Thymus (tissue), 11 donors: ENCODE data around the gene CBX8. TPM values are rescaled to one million over a fixed set of nuclear protein-coding genes. Genes with fewer than 3 reads are reported as not detected.

Experiments
- DNase-seq, 9 donors: peaks; one replicate each; pipeline ENCODE4 v3.0.0-alpha.2; 2013; ENCODE audit warnings: low spot score in 9 of 9, low read depth in 6 of 9, missing footprints in 1 of 9
- H3K27ac ChIP-seq, 2 donors: one replicate each; pipeline ENCODE4 v1.5.1; 2013; ENCODE audit warnings: control low read depth in 1 of 2, low read depth in 1 of 2, low read length in 1 of 2, mild to moderate bottlenecking in 1 of 2, moderate library complexity in 1 of 2
- H3K27me3 ChIP-seq, 2 donors: one replicate each; pipeline ENCODE4 v1.5.1; 2013; ENCODE audit warnings: low read length in 1 of 2; ENCODE audit not compliant: control insufficient read depth in 2 of 2, insufficient read depth in 1 of 2
- H3K36me3 ChIP-seq, 2 donors: one replicate each; pipeline ENCODE4 v1.5.1; 2013; ENCODE audit warnings: low read length in 1 of 2, mild to moderate bottlenecking in 1 of 2, moderate library complexity in 1 of 2; ENCODE audit not compliant: control insufficient read depth in 2 of 2, insufficient read depth in 2 of 2
- H3K4me1 ChIP-seq, 2 donors: one replicate each; pipeline ENCODE4 v1.5.1; 2013; ENCODE audit warnings: low read length in 2 of 2; ENCODE audit not compliant: control insufficient read depth in 2 of 2, insufficient read depth in 2 of 2
- H3K4me3 ChIP-seq, 2 donors: one replicate each; pipeline ENCODE4 v1.5.1; 2013; ENCODE audit warnings: low read length in 2 of 2, control low read depth in 1 of 2, mild to moderate bottlenecking in 1 of 2
- H3K9me3 ChIP-seq, 2 donors: one replicate each; pipeline ENCODE4 v1.5.1; 2013; ENCODE audit warnings: low read length in 1 of 2, mild to moderate bottlenecking in 1 of 2; ENCODE audit not compliant: control insufficient read depth in 2 of 2, insufficient read depth in 1 of 2
- WGBS: extraction: QIAGEN DNeasy Blood & Tissue Kit; methylation state at CpG from one replicate; pipeline ENCODE4 v1.1.7; 2013; 5-methylcytosine and 5-hydroxymethylcytosine counted together
- polyA plus RNA-seq: library from polyadenylated mRNA; stranded (reverse); fragments of 200-250 nt; gene quantifications from one replicate; pipeline ENCODE4 v1.2.3, GENCODE V29; 2013
- total RNA-seq: library from RNA; stranded (reverse); fragments of 120-200 nt; gene quantifications from one replicate; pipeline ENCODE4 v1.2.4, GENCODE V29; 2013
- donor health status: healthy.

CBX8 gene
- total and polyA plus RNA-seq, 2 donors = 7.4 to 12.8 TPM

DNA sequence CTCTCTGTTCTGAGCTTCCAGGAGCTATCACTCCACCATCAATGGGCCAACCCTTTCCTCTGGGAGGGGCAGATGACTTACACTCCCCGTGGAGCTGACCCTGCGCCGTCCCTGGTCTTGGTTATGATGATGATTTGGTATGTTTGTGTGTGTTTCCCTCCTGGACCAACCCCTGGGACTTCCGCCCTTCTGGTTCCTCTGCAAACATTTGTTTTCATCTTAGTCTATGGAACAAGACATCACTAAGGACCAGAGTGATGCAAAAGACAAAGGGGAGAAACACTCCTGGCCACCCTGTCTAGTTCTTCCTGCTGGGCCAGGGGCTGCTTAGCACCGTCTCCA, 28.7 kb upstream of the CBX8 start:
- no peak for DNase-seq
- peaks cover 0 to 17% of the 10 kb centered on the region in 2 donors for H3K27me3 ChIP-seq
- H3K4me1 ChIP-seq = peaks cover 0 to 33% of the 10 kb centered on the region in 2 donors
- H3K4me3 ChIP-seq = no peak overlapping the region
- no peaks in the 10 kb centered on the region for H3K9me3 ChIP-seq
- 98% methylated on average over 5 of the region's 5 CpGs for WGBS
- no peak overlapping the region for H3K27ac ChIP-seq
- no peaks in the 10 kb centered on the region for H3K36me3 ChIP-seq

DNA sequence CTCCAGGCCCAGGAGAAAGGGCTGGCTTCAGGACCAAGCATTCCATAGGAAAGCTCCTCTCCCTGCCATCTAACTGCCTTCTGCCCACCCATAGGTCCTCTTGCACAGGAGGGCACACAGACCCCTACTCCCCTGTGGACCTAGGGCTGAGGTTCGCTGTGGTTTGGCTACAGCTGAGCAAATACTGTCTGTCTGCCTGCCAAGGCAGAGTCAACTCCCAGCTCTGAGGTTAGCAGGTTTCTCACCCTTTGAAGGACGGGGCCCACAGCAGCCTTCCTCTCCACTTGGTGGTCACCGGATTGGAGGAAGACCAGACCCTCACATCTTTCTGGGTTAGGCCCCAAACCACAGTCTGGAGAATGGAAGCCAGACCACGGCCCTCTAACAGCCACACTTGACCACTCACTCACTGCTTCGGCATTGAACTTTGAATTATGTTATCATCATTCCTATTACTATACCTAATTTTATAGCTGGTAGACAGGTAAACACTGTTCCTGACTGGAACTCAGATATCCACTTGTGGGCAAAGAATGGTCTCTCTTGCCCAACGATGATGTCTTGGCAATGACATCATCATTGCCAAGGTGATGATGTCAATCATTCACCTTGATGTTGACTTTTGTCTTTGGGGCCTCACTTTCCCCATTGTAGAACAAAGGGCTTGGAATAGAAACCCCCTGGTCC, 28.2 kb upstream of the CBX8 start:
- peaks cover 0 to 30% of the 10 kb centered on the region in 2 donors for H3K4me1 ChIP-seq
- H3K9me3 ChIP-seq = no peaks in the 10 kb centered on the region
- H3K27ac ChIP-seq = no peak overlapping the region
- peaks cover 0 to 22% of the 10 kb centered on the region in 2 donors for H3K27me3 ChIP-seq
- no peak for DNase-seq
- 59% methylated on average over 6 of the region's 6 CpGs for WGBS
- H3K4me3 ChIP-seq = no peak overlapping the region
- no peaks in the 10 kb centered on the region for H3K36me3 ChIP-seq

DNA sequence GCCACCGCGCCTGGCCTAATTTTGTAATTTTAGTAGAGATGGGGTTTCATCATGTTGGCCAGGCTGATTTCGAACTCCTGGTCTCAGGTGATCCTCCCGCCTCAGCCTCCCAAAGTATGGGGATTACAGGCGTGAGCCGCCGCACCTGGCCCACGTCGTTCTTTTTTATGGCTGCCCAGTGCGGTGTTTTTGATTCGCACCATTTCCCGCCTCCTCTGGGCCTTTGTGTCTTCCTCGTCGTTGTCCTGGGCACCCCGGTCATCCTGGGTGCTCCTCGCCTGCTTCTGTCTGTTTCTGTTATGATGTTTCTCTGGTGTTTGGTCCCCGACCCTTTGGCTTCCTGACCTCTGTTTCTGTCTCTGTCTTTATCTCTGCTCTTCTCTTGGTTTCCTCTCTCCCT, 27.4 kb upstream of the CBX8 start:
- H3K27me3 ChIP-seq = peaks cover 0 to 30% of the 10 kb centered on the region in 2 donors
- no peaks in the 10 kb centered on the region for H3K36me3 ChIP-seq
- H3K9me3 ChIP-seq = no peaks in the 10 kb centered on the region
- no peak for DNase-seq
- no peak overlapping the region for H3K27ac ChIP-seq
- H3K4me1 ChIP-seq = peaks cover 0 to 28% of the 10 kb centered on the region in 2 donors
- no peak overlapping the region for H3K4me3 ChIP-seq
- 98% methylated on average over 17 of the region's 17 CpGs for WGBS

DNA sequence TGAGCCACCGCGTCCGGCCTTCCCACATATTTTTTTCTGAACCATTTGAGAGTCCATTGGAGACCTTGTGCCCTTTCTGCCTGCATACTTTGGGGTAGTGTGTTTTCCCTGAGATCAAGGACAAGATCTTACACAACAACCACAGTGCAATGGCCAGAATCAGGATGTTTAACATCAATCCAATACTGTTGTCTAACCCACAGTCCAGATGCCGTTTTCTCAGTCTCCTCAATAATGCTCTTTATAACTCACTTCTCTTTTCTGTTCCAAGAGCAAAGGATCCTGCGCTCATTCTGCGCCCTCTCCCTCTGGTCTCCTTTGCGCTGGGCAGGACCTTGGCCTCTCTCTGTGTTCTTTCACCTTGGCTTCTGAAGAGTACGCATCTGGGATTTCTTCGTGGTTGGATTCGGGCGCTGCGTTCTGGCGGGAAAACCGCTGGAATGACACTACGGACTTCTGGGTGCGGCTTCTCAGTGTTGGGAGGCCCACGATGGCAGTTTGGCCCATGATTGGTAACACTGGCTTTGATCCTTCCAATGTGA, 25.8 kb upstream of the CBX8 start:
- WGBS = 98% methylated on average over 17 of the region's 17 CpGs
- Histone ChIP-seq H3K36me3 (no peaks in the 10 kb centered on the region), H3K27ac (no peak overlapping the region), H3K4me3 (no peak overlapping the region), H3K27me3 (peaks cover 12 to 45% of the 10 kb centered on the region in 2 donors), H3K4me1 (peaks cover 0 to 18% of the 10 kb centered on the region in 2 donors), H3K9me3 (no peaks in the 10 kb centered on the region)
- DNase-seq = no peak

DNA sequence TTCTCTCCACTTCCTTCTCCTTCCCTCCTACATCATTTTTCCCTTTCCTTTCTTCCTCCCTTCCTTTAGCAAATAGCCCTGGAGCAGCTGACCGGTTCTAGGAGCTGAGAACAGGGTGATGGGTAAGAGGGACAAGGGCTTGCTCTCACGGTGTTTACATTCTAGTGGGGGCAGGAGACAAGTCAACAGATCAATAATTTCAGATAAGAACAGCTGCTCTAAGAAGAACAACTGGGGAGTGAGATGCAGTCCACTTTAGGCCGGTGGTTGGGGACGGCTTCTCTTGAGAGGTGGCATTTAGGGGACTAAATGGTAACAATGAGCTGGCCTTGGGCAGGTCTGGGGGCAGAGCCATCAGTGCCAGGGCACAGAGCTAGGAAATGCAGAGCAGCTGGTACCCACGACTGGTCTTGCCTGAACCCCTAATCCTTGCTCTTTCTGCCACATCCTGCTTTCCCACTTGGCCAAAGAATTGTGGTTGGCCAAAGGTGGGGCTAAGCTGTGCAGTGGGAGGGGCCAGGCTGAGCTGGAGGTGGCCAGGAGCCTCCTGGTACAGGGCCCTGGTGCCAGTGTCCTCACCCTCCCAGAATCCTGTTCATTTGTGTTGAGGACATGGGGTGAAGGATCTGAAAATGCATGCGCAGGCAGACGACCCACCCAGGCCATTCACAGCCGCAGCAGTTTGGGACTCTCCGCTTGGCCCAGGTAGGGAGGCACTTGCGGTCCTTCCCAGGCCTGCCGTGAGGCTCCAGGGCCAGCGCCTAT, 24.6 kb upstream of the CBX8 start:
- Histone ChIP-seq H3K9me3 (peaks cover 0 to under 1% of the 10 kb centered on the region in 2 donors), H3K36me3 (no peaks in the 10 kb centered on the region), H3K27me3 (peaks cover 23 to 56% of the 10 kb centered on the region in 2 donors), H3K27ac (no peak overlapping the region), H3K4me3 (no peak overlapping the region), H3K4me1 (peaks cover 0 to 9% of the 10 kb centered on the region in 2 donors)
- 94% methylated on average over 12 of the region's 12 CpGs for WGBS
- no peak for DNase-seq

DNA sequence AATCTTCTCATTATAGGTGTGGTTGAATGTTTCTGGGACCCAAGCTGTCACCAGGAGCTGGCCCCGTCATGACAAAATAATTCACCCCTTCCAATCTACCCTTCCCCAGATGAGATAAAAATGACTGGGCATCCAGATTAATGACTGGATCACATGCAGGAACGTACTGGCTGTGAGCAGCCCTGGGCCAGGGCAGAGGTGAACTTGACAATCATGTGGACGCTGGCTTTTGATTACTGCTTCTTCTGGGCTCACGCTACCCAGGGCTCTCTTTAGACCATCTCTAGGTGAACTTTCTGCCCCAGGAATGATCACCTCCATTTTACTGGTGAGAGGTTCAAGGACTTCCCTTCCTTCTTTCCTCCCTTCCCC, 24.1 kb upstream of the CBX8 start:
- Histone ChIP-seq H3K4me1 (peaks cover 0 to 9% of the 10 kb centered on the region in 2 donors), H3K9me3 (peaks cover 0 to 2% of the 10 kb centered on the region in 2 donors), H3K4me3 (no peak overlapping the region), H3K36me3 (no peaks in the 10 kb centered on the region), H3K27me3 (peaks cover 28 to 61% of the 10 kb centered on the region in 2 donors), H3K27ac (no peak overlapping the region)
- no peak for DNase-seq
- 98% methylated on average over 4 of the region's 4 CpGs for WGBS

DNA sequence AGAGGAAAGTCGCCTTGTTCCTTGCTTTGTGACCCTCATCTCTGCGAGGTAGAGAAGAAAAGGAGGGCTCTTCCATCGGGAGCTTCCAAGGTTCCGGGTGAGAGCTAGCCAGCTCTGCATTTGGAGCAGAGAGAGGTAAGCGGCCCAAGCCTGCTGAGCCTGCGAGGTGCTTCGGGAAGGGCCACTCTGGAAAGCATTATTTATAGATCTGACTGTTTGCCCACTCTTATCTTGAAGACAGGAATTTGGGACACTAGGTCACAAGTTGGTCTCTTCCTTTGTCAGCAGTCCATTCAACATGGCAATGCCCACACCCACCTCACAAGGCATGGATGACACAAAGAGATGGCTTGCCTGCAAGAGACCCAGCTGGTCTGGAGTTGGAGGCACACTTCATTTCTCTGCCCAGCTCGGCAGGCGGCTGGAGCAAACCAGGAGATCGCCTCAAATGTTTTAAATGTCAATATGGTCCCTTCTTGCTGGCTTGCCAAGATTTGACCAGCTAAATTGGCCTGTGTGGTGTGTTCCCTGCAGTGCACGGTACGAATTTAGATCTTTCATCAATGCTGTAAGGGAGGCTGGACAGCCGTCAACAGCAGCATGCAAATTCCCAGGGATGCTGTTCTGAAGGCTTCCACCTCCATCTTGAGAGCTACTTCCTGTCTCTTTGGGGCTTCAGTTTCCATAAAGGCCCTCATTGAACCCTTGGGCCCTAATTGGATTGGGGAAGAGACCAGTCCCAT, 22.8 kb upstream of the CBX8 start:
- H3K9me3 ChIP-seq = peaks cover 0 to 5% of the 10 kb centered on the region in 2 donors
- no peak overlapping the region for H3K4me3 ChIP-seq
- peaks cover 6 to 15% of the 10 kb centered on the region in 2 donors for H3K4me1 ChIP-seq
- 96% methylated on average over 13 of the region's 13 CpGs for WGBS
- H3K27me3 ChIP-seq = peaks cover 40 to 71% of the 10 kb centered on the region in 2 donors
- no peak overlapping the region for H3K27ac ChIP-seq
- DNase-seq = no peak
- H3K36me3 ChIP-seq = no peaks in the 10 kb centered on the region

DNA sequence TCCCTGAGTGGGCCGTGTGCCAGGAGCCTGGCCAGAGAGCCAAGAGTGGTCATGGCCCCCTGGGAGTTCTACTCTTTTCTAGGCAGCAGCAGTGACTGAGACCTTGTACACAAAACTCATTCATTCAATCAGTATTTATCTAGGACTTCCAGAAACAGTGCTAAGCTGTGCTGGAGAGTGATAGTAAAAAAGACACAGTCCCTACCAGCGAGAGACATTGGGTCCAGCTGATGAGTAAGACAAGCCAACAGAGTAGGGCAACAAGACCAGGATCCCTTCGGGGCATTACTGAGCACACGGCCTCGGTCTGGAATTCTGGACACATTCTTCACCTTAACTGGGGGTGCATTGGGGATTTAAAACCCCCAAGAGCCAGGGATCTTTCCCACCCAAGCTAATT, 22.2 kb upstream of the CBX8 start:
- DNase-seq = no peak
- Histone ChIP-seq H3K4me3 (no peak overlapping the region), H3K36me3 (no peaks in the 10 kb centered on the region), H3K27me3 (peaks cover 46 to 77% of the 10 kb centered on the region in 2 donors), H3K9me3 (peaks cover 0 to 6% of the 10 kb centered on the region in 2 donors), H3K4me1 (peaks cover 11 to 21% of the 10 kb centered on the region in 2 donors), H3K27ac (no peak overlapping the region)
- WGBS = 94% methylated on average over 5 of the region's 5 CpGs
